NCI-H345 (cell line): ENCODE data around the gene UBR1.
"Not testable (repeated sequence)": the region's sequence is repeated elsewhere in the genome, so short reads cannot be mapped to it uniquely, and the experiment has no call there.

Experiments
- DNase-seq: peaks from one replicate; lab custom pipeline; 2025; lab: John Stamatoyannopoulos, UW

Gene UBR1

DNA sequence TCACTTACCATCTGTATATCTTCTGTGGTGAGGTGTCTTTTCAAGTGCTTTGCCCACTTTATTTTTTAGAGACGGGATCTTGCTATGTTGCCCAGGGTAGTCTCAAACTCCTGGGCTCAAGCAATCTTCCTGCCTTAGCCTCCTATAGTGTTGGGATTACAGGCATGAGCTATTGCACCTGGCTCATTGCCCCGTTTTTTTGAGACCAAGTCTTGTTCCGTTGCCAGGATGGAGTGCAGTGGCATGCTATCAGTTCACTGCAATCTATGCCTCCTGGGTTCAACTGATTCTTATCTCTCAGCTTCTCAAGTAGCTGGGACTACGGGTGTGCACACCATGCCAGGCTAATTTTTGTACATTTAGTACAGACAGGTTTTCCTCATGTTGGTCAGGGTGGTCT, 132.7 kb downstream of the UBR1 start:
- no peak for DNase-seq

- DNase-seq: no peak
Observed at GRCh38 chr15:42971830-42972229, 134.0 kb downstream of the UBR1 start.

DNA sequence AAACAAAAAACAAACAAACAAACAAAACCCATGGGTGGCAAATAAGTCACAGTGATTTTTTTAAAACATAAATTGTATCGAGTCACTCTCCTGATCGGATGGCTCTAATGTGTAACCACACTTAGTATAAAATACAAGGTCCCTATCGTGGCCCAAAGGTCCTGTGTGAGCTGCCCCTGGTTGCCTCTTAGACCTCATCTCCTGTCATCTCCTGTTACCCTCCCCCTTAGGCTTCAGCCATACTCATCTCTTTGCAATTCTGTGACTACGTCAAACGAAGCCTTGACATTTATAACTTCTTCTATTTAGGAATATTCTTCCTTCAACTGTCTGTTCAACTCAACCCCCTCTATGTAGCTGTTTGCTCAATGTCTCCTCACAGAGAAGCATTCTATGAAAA, 141.4 kb downstream of the UBR1 start:
- no peak for DNase-seq

- DNase-seq: no peak
Observed at GRCh38 chr15:42955518-42955917, 150.3 kb downstream of the UBR1 start.

- no peak for DNase-seq
Observed at GRCh38 chr15:42954291-42954690, 151.5 kb downstream of the UBR1 start.

GRCh38 chr15:42948898-42949297, 156.9 kb downstream of the UBR1 start:
- DNase-seq: not testable (repeated sequence)

- no peak for DNase-seq
Observed at GRCh38 chr15:42940527-42940926, 165.3 kb downstream of the UBR1 start.

- no peak for DNase-seq
Observed at GRCh38 chr15:42939841-42940240, 166.0 kb downstream of the UBR1 start.

DNA sequence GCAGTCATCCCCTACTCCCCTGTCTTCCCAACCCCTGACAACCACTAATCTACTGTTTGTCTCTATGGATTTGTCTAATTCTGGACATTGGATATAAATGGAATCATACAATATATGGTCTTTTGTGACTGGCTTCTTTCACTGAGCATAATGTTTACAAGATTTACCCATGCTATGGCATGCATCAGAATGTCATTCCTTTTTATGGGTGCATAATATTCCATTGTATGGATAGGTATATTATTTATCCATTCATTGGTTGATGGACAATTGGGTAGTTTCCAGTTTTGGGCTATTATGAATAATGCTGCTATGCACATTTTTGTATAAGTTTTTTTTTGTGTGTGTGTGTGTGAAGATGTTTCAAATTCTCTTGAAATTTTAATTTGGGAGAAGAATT, 168.7 kb downstream of the UBR1 start:
- no peak for DNase-seq

DNA sequence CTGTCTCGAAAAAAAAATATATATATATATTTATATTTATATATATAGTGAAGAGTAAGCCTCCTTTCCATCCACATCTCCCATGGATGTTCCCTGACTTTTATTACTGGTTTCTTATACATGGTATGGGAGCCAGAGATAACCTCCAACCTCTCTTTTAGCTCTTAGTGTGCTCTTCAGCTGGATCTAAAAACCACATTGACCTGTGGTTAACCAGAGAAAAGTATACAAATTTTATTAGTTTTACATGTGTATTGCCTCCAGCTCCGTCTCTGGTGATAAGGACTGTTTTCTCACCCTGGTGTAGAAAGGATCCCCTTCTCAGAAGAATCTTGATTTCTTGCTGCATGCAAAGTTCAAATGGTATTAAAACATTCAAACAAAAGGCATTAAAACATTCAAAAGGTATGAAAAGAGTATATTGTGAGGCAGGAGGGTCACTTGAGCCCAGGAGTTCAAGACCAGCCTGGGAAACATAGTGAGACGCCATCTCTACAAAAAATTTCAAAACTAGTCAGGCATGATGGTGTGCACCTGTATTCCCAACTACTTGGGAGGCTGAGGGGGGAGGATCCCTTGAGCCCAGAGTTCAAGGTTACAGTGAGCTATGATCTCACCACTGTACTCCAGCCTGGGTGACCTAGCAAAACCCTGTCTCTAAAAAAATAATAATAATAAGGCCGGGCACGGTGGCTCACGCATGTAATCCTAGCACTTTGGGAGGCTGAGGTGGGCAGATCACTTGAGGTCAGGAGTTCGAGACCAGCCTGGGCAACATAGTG, 171.8 kb downstream of the UBR1 start:
- no peak for DNase-seq

GRCh38 chr15:42932833-42933515, 172.9 kb downstream of the UBR1 start:
- no peak for DNase-seq

- no peak for DNase-seq
Observed at GRCh38 chr15:42931702-42932486, 173.9 kb downstream of the UBR1 start.

DNA sequence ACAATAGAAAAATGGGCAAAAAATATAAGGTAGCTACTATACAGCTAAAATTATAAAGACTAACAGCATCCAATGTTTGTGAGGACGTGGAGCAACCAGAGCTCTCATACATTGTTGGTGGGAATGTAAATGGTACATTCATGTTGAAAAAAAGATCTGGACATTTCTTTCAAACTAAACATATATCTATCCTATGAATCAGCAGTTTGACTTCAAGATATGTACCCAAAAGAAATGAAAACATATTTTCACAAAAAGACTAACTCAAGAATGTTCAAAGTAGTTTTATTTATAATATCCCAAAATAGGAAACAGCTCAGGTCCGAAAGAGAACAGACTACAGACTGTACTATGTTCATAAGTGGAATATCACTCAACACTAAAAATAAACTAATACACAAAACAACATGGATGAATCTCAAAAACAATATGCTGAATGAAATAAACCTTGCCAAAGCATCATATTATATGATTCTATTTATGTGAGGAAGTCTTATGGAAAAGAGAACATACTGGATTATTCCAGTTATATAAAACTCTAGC, 176.5 kb downstream of the UBR1 start:
- DNase-seq: no peak

- DNase-seq: no peak
Observed at GRCh38 chr15:42921342-42921731, 184.5 kb downstream of the UBR1 start.

DNA sequence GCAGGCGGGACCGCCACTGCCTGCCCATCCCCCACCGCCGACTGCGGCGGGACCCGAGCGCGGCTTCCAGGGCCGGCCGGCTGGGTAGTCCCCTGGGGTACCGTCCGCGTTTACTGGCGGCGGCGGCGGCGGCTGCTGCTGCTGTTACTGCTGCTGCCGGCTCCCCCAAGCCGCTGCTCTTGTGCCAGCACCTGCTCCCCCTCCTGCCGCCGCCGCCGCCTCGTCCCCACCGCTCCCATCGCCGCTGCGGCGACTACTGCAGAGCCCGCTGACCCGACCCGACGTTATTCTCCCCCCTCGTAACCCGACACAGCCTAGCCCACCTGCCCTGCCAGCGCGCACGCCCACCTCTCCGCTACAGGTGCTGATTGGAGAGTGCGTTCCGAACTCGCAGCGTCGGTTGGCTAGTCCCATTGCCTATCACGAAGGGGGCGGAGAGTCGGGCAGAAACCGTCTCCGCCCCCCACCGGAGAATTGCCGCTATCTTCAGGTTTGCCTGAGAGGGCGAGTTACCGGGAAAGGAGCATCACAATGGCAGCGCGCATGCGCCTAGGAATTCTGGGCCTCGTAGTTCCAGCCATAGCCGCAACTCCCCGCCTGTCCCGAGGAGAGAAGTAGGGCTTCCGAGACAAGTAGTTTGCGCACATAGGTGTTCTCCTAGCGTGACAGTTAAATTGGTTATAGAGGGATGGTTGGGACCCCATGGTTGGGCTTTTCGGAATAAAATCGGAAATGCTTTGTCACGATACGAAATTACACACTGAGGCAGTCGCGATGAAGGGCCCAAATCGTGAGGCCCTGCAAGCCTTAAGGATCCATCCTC, 185.1 kb downstream of the UBR1 start, which contains the start of gene TTBK2:
TSS of gene TTBK2 (minus strand) at position 260 of the 823 bp plus-strand sequence. CDS start 42,161 bp downstream, outside the sequence.
- peak; percentile 98 for DNase-seq

- DNase-seq: peak; percentile 39
Observed at GRCh38 chr15:42919799-42920518, 185.9 kb downstream of the UBR1 start.

GRCh38 chr15:42919308-42919707, 186.5 kb downstream of the UBR1 start:
- DNase-seq: no peak

GRCh38 chr15:42918047-42918446, 187.8 kb downstream of the UBR1 start:
- DNase-seq: no peak

GRCh38 chr15:42915654-42916315, 190.1 kb downstream of the UBR1 start:
- DNase-seq: no peak
